Measurements from ENCODE around the gene PIERCE2. TPM values are rescaled to one million over a fixed set of nuclear protein-coding genes. Genes with fewer than 3 reads are reported as not detected.

The PIERCE2 gene
- total and polyA plus RNA-seq, 2 of the 4 experiments (the other 2 are of a cell fraction) = 0.36 to 0.48 TPM

GRCh38 chr15:55361048-55361447 is 47.2 kb upstream of the PIERCE2 start:
- Histone ChIP-seq H3K4ac (ENCODE audit: low read depth, low read length) (no peak overlapping the region), H3K4me1 (ENCODE audit: control insufficient read depth, insufficient read depth, low read length) (peaks cover 5% of the 10 kb centered on the region), H4K5ac (ENCODE audit: low read depth, low read length) (no peak overlapping the region), H3K4me3 (ENCODE audit: insufficient read depth, low read depth, low read length) (no peak overlapping the region), H2BK15ac (ENCODE audit: low read depth, low read length) (no peak overlapping the region), H2BK20ac (ENCODE audit: low read depth, low read length) (no peak overlapping the region), H3K9ac (ENCODE audit: low read depth, low read length) (no peak overlapping the region), H3K23ac (ENCODE audit: low read depth, low read length) (no peak overlapping the region), H3K36me3 (ENCODE audit: control insufficient read depth, insufficient read depth, low read length) (no peaks in the 10 kb centered on the region), H4K8ac (ENCODE audit: low read depth in 2 of 2, low read length in 2 of 2) (no peak overlapping the region), H4K91ac (ENCODE audit: insufficient read depth, low read depth, low read length) (no peak overlapping the region), H3K18ac (ENCODE audit: low read depth, low read length) (no peak overlapping the region), H3K27me3 (ENCODE audit: control insufficient read depth, insufficient read depth, low read length) (no peaks in the 10 kb centered on the region; the same call in 1 of the 2 replicates), H2AFZ (replicated peaks; ENCODE audit: low read length, poor library complexity) (no peak overlapping the region), H3K56ac (ENCODE audit: extremely low read depth, insufficient read depth, low read length) (no peak overlapping the region), H2AK5ac (ENCODE audit: low read depth, low read length) (no peak overlapping the region), H2AK9ac (replicated peaks; ENCODE audit: low read depth, low read length, poor library complexity) (no peak overlapping the region), H3K14ac (replicated peaks; ENCODE audit: low read depth, low read length) (no peak overlapping the region), H3K79me1 (ENCODE audit: low read depth in 1 of 2, low read length in 2 of 2) (no peaks in the 10 kb centered on the region), H2BK120ac (ENCODE audit: low read depth, low read length) (no peak overlapping the region), H2BK5ac (ENCODE audit: low read depth, low read length, poor library complexity, severe bottlenecking) (no peak overlapping the region), H3K9me1 (ENCODE audit: insufficient read depth, low read length) (no peaks in the 10 kb centered on the region), H4K20me1 (ENCODE audit: insufficient read depth, low read length) (no peaks in the 10 kb centered on the region), H3K27ac (ENCODE audit: insufficient read depth, low read length) (no peak overlapping the region), H3K4me2 (ENCODE audit: low read depth, low read length) (no peak overlapping the region), H3K9me3 (ENCODE audit: control insufficient read depth, insufficient read depth, low read length) (no peaks in the 10 kb centered on the region)
- intact Hi-C loops (cut with micrococcal nuclease) = no loop called here
- ChIA-PET CTCF (interaction anchor here (0.6 kb wide), 1 partner anchor 15 kb away, joined by 3 read pairs; no protein-coding TSS in a partner anchor), POLR2A (ENCODE audit: unreplicated experiment) (interaction anchor here (0.7 kb wide), 1 partner anchor 892 kb away, joined by 3 read pairs; no protein-coding TSS in a partner anchor)
- dilution Hi-C loops (cut with HindIII; ENCODE audit: low sequenced_read_pairs, unreplicated experiment) = no loop called here
- DNase-seq (no peak), ATAC-seq (ENCODE audit: low read depth) (no peak)
- WGBS, 2 experiments (ENCODE audit: extremely low coverage in 2 of 2, insufficient read length in 1 of 2) = no CpG with 5 or more reads among the region's 10 CpGs
- BruUV-seq (replicated peaks) = no TSS peak
- in situ Hi-C loops (cut with MboI; ENCODE audit: low sequenced_read_pairs) = no loop called here
- TF ChIP-seq CHD1 (IDR thresholded peaks at IDR 0.05; ENCODE audit: low read depth, low read length) (no peak), RAD21 (IDR thresholded peaks at IDR 0.05; ENCODE audit: low read length) (no peak), MXI1 (IDR thresholded peaks at IDR 0.05; ENCODE audit: borderline replicate concordance, low read depth, low read length) (no peak), CEBPB (IDR thresholded peaks at IDR 0.05; ENCODE audit: low read depth, low read length) (no peak), CTCF (conservative IDR thresholded peaks at IDR 0.05; ENCODE audit: low read depth, low read length) (no peak), ELK1 (IDR thresholded peaks at IDR 0.05; ENCODE audit: borderline replicate concordance, low read depth, low read length) (no peak)
